AG08395 (cell line): Measurements from ENCODE around the gene LRRC8B.
A peak's percentile ranks its signal among the peaks of the same experiment; 100 is the strongest.

Source experiments
- DNase-seq: peaks from one replicate; pipeline ENCODE4 v3.0.0; 2012; ENCODE audit warnings: mixed read lengths, low spot score

LRRC8B gene

GRCh38 chr1:89547563-89548116, 23.0 kb downstream of the LRRC8B start:
- peak; percentile 61 for DNase-seq

DNA sequence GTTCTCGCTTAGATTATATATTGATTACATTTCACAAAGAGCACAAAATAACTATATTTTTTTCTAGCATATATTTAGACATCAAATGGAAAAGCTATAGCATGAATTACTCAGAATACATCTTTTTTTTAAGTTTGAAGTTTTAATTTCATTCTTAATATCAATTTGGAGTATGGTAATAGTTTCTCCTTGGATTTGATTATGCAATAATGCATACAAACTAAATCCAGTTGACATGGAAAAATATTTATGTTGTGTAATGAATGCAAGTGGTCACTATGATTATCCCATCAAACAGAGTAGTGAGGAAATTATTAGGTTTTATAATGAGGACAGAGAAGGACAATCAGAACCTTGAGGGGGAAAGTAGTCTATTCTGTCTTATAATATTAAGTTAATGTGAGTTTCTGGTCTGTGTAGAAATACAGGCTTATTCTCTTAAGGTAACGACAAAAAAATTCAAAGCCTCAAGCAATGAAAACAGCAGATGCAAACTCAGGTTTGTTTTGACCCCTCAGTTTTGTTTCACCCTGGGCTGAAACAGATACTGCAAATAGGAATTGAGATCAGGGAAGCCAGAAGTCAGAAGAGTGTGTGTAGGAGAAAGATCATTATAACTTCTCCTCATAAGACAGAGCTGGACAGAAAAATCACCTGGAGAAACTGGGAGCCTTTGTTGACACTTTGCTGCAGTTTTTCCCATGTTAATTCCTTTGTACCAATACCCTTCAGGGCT, 23.7 kb downstream of the LRRC8B start:
- no peak for DNase-seq

GRCh38 chr1:89550995-89551394, 26.4 kb downstream of the LRRC8B start:
- no peak for DNase-seq

DNA sequence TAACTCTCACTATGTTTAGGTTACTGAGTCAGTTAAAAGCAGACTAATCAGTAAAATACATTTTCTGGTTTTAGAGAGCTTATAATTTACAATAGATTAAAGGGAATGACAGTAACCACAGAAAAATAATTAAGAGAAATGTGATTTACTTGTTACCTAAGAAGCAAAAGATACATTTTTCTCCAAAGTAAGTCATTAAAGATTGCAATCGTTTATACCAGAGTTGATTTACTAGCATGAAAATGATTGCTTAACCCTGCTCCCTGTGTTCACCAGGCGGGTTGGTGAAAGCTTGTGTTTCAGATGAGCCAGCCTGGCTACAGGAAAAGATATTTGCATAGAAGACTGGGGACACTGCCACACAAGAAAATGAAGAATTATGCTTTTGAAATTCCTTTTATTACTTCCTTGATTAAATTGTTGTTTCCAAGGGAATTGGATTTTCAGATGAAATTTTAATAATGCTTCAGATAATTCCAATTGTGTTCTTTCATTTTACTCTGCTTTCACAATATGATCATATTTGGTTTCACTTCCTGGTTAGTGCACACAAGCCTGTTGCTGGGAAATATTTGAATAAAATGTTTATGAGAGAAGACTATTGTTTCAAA, 27.9 kb downstream of the LRRC8B start:
- peak; percentile 35 for DNase-seq

GRCh38 chr1:89553157-89553556, 28.5 kb downstream of the LRRC8B start:
- DNase-seq = no peak

GRCh38 chr1:89555550-89555949, 30.9 kb downstream of the LRRC8B start:
- no peak for DNase-seq

- no peak for DNase-seq
Measured at GRCh38 chr1:89556726-89557444, 32.3 kb downstream of the LRRC8B start.

- DNase-seq = no peak
Measured at GRCh38 chr1:89557445-89557825, 32.8 kb downstream of the LRRC8B start.

GRCh38 chr1:89557956-89558355, 33.3 kb downstream of the LRRC8B start:
- no peak for DNase-seq

DNA sequence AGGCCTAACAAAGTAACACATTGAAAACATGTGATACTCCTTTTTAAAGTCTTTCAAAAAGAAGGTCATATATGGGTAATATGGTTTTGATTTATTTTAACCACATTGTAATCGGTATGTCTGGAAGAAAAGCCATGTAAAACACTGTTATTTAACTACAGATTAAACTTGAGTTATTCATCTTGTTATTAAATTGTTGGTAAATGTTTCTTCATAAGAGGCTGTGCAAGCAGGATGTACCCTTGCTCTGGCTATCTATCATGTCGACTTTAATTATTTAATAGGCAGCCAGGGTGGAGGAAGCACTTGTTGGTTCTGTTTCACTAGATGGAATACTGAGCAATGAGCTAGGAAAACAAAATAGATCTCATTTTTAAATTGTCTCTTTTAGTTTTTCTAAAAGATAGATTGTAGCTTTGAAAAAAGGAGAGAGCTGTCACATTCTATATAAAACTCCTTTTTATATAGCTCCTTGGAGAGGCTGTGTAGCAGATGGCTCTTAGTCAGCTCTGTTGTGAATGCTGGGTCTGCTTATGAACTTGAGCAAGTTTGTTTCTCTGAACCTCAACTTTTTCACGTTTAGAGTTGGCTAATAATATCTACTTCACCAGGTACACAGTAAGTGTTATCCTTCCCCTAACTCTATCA, 39.5 kb downstream of the LRRC8B start:
- DNase-seq = no peak

DNA sequence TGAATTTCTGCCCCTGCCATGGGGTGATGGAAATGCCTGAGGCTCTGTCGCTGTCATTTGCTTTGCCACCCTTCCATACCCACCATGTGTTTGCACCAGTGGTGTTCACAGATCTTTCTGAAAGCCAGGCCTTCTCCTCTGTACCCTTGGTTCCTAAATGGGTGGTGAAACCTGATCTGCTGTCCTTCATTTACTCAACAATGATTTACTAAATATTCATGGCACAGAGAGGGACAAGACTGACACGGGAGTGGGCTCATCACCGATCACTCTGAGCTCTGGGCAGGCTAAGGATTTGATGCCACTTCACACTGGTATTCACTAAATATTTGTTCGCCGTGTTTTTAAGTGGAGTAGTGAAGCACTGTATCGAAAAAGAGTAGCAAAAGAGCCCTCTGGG, 40.9 kb downstream of the LRRC8B start:
- DNase-seq = no peak

DNA sequence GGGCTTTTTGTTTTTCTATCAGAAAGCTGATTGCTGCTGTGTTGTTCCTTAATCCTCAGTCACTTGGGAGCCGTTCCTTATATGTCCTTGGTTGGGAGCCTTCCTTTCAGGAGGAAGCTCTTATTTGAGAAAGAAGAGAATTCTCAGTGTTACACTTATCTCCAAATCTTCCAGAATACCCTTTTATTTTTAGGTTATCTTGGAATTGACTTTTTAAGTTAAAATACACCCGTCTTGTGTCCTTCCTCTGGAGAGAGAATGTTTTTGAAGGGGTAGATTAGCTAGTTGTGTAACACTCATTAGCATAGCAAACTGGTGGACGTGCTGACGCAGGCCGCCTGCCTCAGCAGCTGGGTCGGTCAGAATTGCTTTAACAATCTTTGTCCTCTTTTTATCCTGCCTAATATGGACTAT, 42.1 kb downstream of the LRRC8B start:
- DNase-seq = no peak

GRCh38 chr1:89567797-89568196, 43.2 kb downstream of the LRRC8B start:
- DNase-seq = no peak

DNA sequence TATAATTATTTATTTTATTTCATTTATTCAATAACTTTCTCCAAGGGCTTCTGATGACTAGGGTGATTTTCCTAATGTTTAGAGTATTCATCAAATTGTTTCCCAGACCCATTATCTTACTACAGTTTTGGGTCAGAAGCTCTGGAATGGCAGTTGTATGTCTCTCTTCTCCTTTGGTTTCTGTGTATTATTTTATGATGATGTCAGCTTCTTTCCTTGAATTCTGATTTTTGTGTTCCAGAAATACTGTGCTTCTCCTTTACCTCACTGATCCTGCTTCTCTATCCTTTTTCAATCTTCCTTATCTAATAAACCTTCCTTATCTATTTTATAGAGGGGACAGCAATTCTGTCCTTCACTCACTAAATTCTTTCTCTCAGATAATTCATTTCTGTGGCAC, 48.8 kb downstream of the LRRC8B start:
- DNase-seq = no peak

DNA sequence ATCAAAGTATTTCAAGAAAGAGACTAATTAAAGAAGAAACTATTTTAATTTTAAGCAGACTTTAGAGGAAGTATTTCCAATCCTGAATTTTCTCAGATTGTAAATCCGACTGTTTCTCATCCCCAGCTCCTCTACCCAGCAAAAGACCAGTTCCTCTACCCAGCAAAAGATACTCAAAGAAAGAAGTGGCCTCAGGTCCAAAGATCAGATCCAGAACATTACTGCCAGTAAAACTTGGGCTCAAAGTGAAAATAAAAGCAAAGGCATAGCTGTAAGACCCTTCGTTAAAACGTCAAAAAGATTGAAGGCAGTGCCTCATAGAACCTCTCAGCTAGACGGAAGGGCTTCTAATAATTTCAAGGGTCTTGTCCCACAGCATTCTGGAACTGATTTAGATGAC, 50.0 kb downstream of the LRRC8B start:
- DNase-seq = no peak

DNA sequence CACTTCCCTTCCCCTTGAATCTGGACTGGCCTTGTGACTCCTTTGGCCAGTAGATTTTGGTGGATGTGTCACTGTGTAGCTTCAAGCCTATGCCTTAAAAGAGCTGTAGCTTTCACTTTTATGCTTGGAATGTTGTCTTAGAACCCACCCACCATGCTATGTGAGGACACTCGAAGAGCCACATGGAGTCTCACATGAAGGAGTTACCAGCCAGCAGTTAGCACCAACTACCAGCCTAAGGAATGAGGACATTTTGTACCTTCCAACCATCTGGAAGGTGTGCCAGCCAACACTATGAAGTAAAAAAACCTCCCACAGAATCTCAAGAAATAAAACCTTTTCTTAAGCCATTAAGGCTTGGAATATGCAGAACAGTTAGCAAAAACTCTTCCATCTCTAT, 50.6 kb downstream of the LRRC8B start:
- DNase-seq = no peak

GRCh38 chr1:89576013-89576412, 51.4 kb downstream of the LRRC8B start:
- no peak for DNase-seq

- DNase-seq = no peak
Measured at GRCh38 chr1:89578151-89578550, 53.5 kb downstream of the LRRC8B start.

GRCh38 chr1:89578946-89579684, 54.5 kb downstream of the LRRC8B start:
- DNase-seq = no peak

DNA sequence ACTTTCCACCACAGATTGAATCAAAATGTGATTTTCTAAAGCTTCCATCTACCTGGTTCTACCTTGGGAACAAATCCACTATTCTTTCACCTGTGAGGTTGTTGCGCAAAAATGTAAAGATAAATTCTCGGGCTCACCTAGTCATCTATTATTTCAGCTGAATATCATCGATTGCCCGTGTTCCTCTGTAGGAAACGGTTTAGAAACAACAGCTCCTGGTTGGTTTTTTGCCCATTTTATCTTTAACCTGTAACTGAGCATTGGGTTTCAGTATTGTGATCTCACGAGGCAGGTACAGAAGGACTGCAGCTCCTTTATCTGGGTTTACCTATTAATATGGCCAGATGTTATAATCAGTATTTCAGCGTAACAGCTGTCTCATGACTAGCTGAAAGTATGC, 55.4 kb downstream of the LRRC8B start:
- no peak for DNase-seq

GRCh38 chr1:89581859-89582258, 57.2 kb downstream of the LRRC8B start:
- DNase-seq = no peak

- DNase-seq = no peak
Measured at GRCh38 chr1:89582571-89582970, 57.9 kb downstream of the LRRC8B start.
